ENCODE results near the gene TOMM40. TPM values are rescaled to one million over a fixed set of nuclear protein-coding genes. Genes with fewer than 3 reads are reported as not detected.

The TOMM40 gene
- total and polyA plus RNA-seq, 9 of the 15 experiments (the other 6 are each of a cell fraction or from before 2014, with no cell fraction given), result 0.89 to 290 (median 160) TPM

DNA sequence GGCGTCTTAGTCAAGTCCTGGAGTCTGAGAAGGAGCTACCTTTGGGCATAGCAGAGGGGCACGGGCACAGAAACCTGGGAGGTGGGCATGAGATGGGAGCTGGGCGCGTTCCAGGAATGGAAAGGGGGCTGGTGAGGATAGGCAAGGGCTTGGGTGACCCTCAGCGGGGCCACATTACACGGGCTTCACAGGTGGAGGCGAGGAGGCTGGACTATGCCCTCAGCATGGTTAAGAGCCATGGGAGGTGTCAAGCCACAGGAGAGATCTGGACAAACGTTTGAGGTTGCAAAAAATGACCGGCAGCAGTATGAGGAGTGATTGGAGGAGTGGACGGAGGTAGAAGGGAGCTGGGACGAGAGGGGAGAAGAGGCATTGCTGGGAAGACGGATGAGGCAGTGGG is 23.5 kb upstream of the TOMM40 start (continued):
- TF ChIP-seq, protein P1, sequence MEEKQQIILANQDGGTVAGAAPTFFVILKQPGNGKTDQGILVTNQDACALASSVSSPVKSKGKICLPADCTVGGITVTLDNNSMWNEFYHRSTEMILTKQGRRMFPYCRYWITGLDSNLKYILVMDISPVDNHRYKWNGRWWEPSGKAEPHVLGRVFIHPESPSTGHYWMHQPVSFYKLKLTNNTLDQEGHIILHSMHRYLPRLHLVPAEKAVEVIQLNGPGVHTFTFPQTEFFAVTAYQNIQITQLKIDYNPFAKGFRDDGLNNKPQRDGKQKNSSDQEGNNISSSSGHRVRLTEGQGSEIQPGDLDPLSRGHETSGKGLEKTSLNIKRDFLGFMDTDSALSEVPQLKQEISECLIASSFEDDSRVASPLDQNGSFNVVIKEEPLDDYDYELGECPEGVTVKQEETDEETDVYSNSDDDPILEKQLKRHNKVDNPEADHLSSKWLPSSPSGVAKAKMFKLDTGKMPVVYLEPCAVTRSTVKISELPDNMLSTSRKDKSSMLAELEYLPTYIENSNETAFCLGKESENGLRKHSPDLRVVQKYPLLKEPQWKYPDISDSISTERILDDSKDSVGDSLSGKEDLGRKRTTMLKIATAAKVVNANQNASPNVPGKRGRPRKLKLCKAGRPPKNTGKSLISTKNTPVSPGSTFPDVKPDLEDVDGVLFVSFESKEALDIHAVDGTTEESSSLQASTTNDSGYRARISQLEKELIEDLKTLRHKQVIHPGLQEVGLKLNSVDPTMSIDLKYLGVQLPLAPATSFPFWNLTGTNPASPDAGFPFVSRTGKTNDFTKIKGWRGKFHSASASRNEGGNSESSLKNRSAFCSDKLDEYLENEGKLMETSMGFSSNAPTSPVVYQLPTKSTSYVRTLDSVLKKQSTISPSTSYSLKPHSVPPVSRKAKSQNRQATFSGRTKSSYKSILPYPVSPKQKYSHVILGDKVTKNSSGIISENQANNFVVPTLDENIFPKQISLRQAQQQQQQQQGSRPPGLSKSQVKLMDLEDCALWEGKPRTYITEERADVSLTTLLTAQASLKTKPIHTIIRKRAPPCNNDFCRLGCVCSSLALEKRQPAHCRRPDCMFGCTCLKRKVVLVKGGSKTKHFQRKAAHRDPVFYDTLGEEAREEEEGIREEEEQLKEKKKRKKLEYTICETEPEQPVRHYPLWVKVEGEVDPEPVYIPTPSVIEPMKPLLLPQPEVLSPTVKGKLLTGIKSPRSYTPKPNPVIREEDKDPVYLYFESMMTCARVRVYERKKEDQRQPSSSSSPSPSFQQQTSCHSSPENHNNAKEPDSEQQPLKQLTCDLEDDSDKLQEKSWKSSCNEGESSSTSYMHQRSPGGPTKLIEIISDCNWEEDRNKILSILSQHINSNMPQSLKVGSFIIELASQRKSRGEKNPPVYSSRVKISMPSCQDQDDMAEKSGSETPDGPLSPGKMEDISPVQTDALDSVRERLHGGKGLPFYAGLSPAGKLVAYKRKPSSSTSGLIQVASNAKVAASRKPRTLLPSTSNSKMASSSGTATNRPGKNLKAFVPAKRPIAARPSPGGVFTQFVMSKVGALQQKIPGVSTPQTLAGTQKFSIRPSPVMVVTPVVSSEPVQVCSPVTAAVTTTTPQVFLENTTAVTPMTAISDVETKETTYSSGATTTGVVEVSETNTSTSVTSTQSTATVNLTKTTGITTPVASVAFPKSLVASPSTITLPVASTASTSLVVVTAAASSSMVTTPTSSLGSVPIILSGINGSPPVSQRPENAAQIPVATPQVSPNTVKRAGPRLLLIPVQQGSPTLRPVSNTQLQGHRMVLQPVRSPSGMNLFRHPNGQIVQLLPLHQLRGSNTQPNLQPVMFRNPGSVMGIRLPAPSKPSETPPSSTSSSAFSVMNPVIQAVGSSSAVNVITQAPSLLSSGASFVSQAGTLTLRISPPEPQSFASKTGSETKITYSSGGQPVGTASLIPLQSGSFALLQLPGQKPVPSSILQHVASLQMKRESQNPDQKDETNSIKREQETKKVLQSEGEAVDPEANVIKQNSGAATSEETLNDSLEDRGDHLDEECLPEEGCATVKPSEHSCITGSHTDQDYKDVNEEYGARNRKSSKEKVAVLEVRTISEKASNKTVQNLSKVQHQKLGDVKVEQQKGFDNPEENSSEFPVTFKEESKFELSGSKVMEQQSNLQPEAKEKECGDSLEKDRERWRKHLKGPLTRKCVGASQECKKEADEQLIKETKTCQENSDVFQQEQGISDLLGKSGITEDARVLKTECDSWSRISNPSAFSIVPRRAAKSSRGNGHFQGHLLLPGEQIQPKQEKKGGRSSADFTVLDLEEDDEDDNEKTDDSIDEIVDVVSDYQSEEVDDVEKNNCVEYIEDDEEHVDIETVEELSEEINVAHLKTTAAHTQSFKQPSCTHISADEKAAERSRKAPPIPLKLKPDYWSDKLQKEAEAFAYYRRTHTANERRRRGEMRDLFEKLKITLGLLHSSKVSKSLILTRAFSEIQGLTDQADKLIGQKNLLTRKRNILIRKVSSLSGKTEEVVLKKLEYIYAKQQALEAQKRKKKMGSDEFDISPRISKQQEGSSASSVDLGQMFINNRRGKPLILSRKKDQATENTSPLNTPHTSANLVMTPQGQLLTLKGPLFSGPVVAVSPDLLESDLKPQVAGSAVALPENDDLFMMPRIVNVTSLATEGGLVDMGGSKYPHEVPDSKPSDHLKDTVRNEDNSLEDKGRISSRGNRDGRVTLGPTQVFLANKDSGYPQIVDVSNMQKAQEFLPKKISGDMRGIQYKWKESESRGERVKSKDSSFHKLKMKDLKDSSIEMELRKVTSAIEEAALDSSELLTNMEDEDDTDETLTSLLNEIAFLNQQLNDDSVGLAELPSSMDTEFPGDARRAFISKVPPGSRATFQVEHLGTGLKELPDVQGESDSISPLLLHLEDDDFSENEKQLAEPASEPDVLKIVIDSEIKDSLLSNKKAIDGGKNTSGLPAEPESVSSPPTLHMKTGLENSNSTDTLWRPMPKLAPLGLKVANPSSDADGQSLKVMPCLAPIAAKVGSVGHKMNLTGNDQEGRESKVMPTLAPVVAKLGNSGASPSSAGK (IDR thresholded peaks at IDR 0.05), result no peak
- no peak for TF ChIP-seq KDM5B (IDR thresholded peaks at IDR 0.05; ENCODE audit: insufficient replicate concordance, low read depth, low read length)
- TF ChIP-seq, protein P2, sequence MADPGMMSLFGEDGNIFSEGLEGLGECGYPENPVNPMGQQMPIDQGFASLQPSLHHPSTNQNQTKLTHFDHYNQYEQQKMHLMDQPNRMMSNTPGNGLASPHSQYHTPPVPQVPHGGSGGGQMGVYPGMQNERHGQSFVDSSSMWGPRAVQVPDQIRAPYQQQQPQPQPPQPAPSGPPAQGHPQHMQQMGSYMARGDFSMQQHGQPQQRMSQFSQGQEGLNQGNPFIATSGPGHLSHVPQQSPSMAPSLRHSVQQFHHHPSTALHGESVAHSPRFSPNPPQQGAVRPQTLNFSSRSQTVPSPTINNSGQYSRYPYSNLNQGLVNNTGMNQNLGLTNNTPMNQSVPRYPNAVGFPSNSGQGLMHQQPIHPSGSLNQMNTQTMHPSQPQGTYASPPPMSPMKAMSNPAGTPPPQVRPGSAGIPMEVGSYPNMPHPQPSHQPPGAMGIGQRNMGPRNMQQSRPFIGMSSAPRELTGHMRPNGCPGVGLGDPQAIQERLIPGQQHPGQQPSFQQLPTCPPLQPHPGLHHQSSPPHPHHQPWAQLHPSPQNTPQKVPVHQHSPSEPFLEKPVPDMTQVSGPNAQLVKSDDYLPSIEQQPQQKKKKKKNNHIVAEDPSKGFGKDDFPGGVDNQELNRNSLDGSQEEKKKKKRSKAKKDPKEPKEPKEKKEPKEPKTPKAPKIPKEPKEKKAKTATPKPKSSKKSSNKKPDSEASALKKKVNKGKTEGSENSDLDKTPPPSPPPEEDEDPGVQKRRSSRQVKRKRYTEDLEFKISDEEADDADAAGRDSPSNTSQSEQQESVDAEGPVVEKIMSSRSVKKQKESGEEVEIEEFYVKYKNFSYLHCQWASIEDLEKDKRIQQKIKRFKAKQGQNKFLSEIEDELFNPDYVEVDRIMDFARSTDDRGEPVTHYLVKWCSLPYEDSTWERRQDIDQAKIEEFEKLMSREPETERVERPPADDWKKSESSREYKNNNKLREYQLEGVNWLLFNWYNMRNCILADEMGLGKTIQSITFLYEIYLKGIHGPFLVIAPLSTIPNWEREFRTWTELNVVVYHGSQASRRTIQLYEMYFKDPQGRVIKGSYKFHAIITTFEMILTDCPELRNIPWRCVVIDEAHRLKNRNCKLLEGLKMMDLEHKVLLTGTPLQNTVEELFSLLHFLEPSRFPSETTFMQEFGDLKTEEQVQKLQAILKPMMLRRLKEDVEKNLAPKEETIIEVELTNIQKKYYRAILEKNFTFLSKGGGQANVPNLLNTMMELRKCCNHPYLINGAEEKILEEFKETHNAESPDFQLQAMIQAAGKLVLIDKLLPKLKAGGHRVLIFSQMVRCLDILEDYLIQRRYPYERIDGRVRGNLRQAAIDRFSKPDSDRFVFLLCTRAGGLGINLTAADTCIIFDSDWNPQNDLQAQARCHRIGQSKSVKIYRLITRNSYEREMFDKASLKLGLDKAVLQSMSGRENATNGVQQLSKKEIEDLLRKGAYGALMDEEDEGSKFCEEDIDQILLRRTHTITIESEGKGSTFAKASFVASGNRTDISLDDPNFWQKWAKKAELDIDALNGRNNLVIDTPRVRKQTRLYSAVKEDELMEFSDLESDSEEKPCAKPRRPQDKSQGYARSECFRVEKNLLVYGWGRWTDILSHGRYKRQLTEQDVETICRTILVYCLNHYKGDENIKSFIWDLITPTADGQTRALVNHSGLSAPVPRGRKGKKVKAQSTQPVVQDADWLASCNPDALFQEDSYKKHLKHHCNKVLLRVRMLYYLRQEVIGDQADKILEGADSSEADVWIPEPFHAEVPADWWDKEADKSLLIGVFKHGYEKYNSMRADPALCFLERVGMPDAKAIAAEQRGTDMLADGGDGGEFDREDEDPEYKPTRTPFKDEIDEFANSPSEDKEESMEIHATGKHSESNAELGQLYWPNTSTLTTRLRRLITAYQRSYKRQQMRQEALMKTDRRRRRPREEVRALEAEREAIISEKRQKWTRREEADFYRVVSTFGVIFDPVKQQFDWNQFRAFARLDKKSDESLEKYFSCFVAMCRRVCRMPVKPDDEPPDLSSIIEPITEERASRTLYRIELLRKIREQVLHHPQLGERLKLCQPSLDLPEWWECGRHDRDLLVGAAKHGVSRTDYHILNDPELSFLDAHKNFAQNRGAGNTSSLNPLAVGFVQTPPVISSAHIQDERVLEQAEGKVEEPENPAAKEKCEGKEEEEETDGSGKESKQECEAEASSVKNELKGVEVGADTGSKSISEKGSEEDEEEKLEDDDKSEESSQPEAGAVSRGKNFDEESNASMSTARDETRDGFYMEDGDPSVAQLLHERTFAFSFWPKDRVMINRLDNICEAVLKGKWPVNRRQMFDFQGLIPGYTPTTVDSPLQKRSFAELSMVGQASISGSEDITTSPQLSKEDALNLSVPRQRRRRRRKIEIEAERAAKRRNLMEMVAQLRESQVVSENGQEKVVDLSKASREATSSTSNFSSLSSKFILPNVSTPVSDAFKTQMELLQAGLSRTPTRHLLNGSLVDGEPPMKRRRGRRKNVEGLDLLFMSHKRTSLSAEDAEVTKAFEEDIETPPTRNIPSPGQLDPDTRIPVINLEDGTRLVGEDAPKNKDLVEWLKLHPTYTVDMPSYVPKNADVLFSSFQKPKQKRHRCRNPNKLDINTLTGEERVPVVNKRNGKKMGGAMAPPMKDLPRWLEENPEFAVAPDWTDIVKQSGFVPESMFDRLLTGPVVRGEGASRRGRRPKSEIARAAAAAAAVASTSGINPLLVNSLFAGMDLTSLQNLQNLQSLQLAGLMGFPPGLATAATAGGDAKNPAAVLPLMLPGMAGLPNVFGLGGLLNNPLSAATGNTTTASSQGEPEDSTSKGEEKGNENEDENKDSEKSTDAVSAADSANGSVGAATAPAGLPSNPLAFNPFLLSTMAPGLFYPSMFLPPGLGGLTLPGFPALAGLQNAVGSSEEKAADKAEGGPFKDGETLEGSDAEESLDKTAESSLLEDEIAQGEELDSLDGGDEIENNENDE (IDR thresholded peaks at IDR 0.05; ENCODE audit: low read depth, low read length), result no peak
- no peak for TF ChIP-seq ZFP30 (CRISPR knock-in tag; IDR thresholded peaks at IDR 0.05; ENCODE audit: borderline replicate concordance)
- TF ChIP-seq HDAC6 (IDR thresholded peaks at IDR 0.05; ENCODE audit: low read depth, low read length), result no peak

All from K562 (cell line).